Measurements from ENCODE around the gene ZNF564. TPM values are rescaled to one million over a fixed set of nuclear protein-coding genes. Genes with fewer than 3 reads are reported as not detected.

Gene ZNF564
- total RNA-seq, 1 experiment from 2014 or later, result 6.1 TPM

DNA sequence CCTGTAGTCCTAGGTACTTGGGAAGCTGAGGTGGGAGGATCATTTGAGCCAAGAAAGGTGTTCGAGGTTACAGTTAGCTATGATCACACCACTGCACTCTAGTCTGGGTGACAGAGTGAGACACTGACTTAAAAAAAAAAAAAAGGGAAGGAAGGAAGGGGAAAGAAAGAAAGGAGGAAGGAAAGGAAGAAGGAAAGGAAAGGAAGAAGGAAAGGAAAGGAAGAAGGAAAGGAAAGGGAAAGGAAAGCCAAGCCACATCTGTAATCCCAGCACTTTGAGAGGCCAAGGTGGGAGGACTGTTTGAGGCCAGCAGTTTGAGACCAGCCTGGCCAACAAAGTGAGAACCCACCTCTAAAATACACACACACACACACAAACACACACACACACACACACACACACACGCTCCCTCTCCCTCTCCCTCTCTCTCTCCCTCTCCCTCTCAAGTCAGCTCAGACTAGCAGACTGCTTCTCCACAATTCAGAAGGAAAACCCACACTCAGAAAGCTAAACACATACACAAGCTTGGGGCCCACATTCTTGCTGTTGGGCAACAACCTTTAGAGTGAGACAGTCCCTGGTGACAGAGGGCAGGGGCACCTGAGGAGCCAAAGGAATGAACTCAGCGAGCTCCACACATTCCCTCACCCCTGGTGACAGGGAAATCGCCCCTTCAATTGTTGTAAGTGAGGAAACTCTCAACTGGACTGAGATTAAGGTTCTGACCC is 69.3 kb downstream of the ZNF564 start:
- H3K9me2 ChIP-seq (ENCODE audit: insufficient read depth), result no peaks in the 10 kb centered on the region
- ATAC-seq (no peak), DNase-seq (ENCODE audit: low read depth, low spot score) (no peak)
- H3K4me2 ChIP-seq (ENCODE audit: low read length), result no peak overlapping the region
- no peaks in the 10 kb centered on the region for H3K79me2 ChIP-seq (ENCODE audit: insufficient read depth, low read length)
- H3K4me3 ChIP-seq (replicated peaks in 1 of 2; ENCODE audit: low read depth in 1 of 2, low read length in 2 of 2), result no peak overlapping the region
- intact Hi-C loops (cut with micrococcal nuclease), result no loop called here
- H3K9ac ChIP-seq (ENCODE audit: low read length), result no peak overlapping the region
- CTCF ChIA-PET, result no interaction called here
- no peaks in the 10 kb centered on the region for H3K27me3 ChIP-seq (ENCODE audit: insufficient read depth, low read length)
- peaks cover 5 to 6% of the 10 kb centered on the region in 2 experiments; a peak in 2 of 4 replicates for H3K9me3 ChIP-seq (ENCODE audit: control insufficient read depth in 1 of 2, insufficient read depth in 1 of 2, low read depth in 1 of 2, low read length in 2 of 2)
- POLR2A ChIA-PET, result no interaction called here
- no peaks in the 10 kb centered on the region for H3K4me1 ChIP-seq (ENCODE audit: control insufficient read depth in 1 of 2, insufficient read depth in 2 of 2, low read length in 2 of 2)
- RAD21 ChIA-PET (ENCODE audit: low non-redundant PET in 1 of 2, low total read pairs in 2 of 2, uncharacterized antibody in 2 of 2, unreplicated experiment in 2 of 2), result no interaction called here
- no peaks in the 10 kb centered on the region for H3K36me3 ChIP-seq (ENCODE audit: control insufficient read depth in 1 of 2, insufficient read depth in 2 of 2, low read length in 2 of 2)
- no TSS peak for BruUV-seq (replicated peaks)
- H2AFZ ChIP-seq (ENCODE audit: low read depth, low read length, poor library complexity, severe bottlenecking), result no peak overlapping the region
- no peak overlapping the region for H3K27ac ChIP-seq (ENCODE audit: low read depth, low read length)
- H4K20me1 ChIP-seq (ENCODE audit: insufficient read depth), result no peaks in the 10 kb centered on the region
- TF ChIP-seq REST (IDR thresholded peaks at IDR 0.05; ENCODE audit: low read depth) (no peak), EZH2phosphoT487 (IDR thresholded peaks at IDR 0.05; ENCODE audit: borderline replicate concordance) (no peak), SP1 (IDR thresholded peaks at IDR 0.05; ENCODE audit: low read depth) (no peak), FOSL1 (IDR thresholded peaks at IDR 0.05; ENCODE audit: low read depth) (no peak), TCF7L2 (IDR thresholded peaks at IDR 0.05; ENCODE audit: borderline replicate concordance, extremely low read depth, insufficient read depth, insufficient read length) (no peak), POLR2A (IDR thresholded peaks at IDR 0.05; ENCODE audit: borderline replicate concordance, extremely low read depth, insufficient read depth, insufficient read length) (no peak), CEBPB (IDR thresholded peaks at IDR 0.05; ENCODE audit: low read depth) (no peak), CBX3 (IDR thresholded peaks at IDR 0.05; ENCODE audit: low read depth) (no peak)
- TF ChIP-seq, protein P1, sequence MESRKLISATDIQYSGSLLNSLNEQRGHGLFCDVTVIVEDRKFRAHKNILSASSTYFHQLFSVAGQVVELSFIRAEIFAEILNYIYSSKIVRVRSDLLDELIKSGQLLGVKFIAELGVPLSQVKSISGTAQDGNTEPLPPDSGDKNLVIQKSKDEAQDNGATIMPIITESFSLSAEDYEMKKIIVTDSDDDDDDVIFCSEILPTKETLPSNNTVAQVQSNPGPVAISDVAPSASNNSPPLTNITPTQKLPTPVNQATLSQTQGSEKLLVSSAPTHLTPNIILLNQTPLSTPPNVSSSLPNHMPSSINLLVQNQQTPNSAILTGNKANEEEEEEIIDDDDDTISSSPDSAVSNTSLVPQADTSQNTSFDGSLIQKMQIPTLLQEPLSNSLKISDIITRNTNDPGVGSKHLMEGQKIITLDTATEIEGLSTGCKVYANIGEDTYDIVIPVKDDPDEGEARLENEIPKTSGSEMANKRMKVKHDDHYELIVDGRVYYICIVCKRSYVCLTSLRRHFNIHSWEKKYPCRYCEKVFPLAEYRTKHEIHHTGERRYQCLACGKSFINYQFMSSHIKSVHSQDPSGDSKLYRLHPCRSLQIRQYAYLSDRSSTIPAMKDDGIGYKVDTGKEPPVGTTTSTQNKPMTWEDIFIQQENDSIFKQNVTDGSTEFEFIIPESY (IDR thresholded peaks at IDR 0.05; ENCODE audit: extremely low read depth, insufficient replicate concordance, low read length), result no peak
